Ishikawa (cell line): Measurements from ENCODE around the gene ZNF513.

ENCODE experiments used
- CREB1 ChIP-seq: IDR thresholded peaks from 2 replicates; pipeline ENCODE4 v1.6.1; 2012; ENCODE audit warnings: low read depth
- EGR1 ChIP-seq: IDR thresholded peaks from 2 replicates; pipeline ENCODE4 v1.6.1; 2012
- EP300 ChIP-seq: IDR thresholded peaks from 2 replicates; pipeline ENCODE4 v1.6.1; 2012; ENCODE audit warnings: borderline replicate concordance
- FOXM1 ChIP-seq: IDR thresholded peaks from 2 replicates; pipeline ENCODE4 v1.6.1; 2012; ENCODE audit warnings: low read depth, borderline replicate concordance
- NFIC ChIP-seq: IDR thresholded peaks from 2 replicates; pipeline ENCODE4 v1.6.1; 2012
- TAF1 ChIP-seq: IDR thresholded peaks from 2 replicates; pipeline ENCODE4 v1.6.1; 2012; ENCODE audit warnings: low read depth, mild to moderate bottlenecking
- TCF12 ChIP-seq: IDR thresholded peaks from 2 replicates; pipeline ENCODE4 v1.6.1; 2012; ENCODE audit warnings: low read depth
- YY1 ChIP-seq: IDR thresholded peaks from 2 replicates; pipeline ENCODE4 v1.6.1; 2012; ENCODE audit warnings: low read depth
- ZBTB7A ChIP-seq: IDR thresholded peaks from 2 replicates; pipeline ENCODE4 v1.6.1; 2012; ENCODE audit warnings: low read depth
- TF ChIP-seq, protein P1 (sequence below): IDR thresholded peaks from 2 replicates; pipeline ENCODE4 v1.6.1; 2012

DNA sequence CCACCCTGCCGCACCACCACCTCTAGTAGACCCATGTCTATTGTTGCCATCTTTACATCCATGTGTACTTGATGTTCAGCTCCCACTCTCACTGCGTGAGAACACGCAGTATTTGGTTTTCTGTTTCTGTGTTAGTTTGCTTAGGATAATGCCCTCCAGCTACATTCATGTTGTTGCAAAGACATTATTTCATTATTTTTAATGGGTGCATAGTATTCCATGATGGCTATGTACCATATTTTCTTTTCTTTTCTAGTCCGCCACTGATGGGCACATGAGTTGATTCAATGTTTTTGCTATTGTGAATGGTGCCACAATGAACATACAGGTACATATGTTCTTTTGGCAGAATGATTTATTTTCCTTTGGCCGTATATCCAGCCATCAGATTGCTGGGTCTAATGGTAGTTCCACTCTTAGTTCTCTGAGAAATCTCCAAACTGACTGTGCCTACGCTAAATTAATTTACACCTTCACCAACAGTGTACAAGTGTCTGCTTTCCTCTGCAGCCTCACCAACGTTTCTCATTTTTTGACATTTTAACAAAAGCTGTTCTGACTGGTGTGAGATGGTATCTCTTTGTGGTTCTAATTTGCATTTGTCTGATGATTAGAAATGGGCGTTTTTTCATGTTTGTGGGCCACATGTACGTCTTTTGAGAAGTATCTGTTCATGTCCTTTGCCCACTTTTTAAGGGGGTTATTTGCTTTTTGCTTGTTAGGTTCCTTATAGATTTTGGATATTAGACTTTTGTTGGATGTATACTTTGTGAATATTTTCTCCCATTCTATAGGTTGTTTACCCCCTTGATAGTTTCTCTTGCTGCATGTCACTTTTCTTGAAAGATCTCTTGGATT lies 10.5 kb upstream of the ZNF513 start:
- TF ChIP-seq, protein P1, sequence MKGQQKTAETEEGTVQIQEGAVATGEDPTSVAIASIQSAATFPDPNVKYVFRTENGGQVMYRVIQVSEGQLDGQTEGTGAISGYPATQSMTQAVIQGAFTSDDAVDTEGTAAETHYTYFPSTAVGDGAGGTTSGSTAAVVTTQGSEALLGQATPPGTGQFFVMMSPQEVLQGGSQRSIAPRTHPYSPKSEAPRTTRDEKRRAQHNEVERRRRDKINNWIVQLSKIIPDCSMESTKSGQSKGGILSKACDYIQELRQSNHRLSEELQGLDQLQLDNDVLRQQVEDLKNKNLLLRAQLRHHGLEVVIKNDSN, result no peak
- TF ChIP-seq NFIC (no peak), ZBTB7A (no peak), YY1 (no peak), TCF12 (no peak), FOXM1 (no peak), TAF1 (no peak), EP300 (no peak), CREB1 (no peak), EGR1 (no peak)
